Lung (tissue), 12 donors: Measurements from ENCODE around the gene SNRPB. TPM values are rescaled to one million over a fixed set of nuclear protein-coding genes. Genes with fewer than 3 reads are reported as not detected.

Experiments
- ATAC-seq: fragments of 200-7000 bp; cut with Tn5 transposase; one replicate; pipeline ENCODE4 v1.9.1; 2020; ENCODE audit warnings: moderate number of reproducible peaks; ENCODE audit not compliant: insufficient read depth, low FRiP score
- DNase-seq, 3 donors: peaks; one replicate each; pipeline ENCODE4 v3.0.0-alpha.2; 2013 to 2017
- H3K27ac ChIP-seq, 2 donors: one replicate each; pipeline ENCODE4 v1.5.1; 2013; ENCODE audit warnings: mild to moderate bottlenecking in 2 of 2, moderate library complexity in 2 of 2, control low read depth in 1 of 2, inconsistent platforms in 1 of 2, low read depth in 1 of 2, low read length in 1 of 2
- H3K27me3 ChIP-seq, 3 donors: one replicate each; pipeline ENCODE4 v1.5.1; 2013; ENCODE audit warnings: low read length in 2 of 3; ENCODE audit not compliant: control insufficient read depth in 3 of 3, insufficient read depth in 3 of 3
- H3K36me3 ChIP-seq, 4 donors: one replicate each; pipeline ENCODE4 v1.5.1; 2013; ENCODE audit warnings: low read length in 4 of 4, mild to moderate bottlenecking in 1 of 4, moderate library complexity in 1 of 4; ENCODE audit not compliant: control insufficient read depth in 4 of 4, insufficient read depth in 4 of 4
- H3K4me1 ChIP-seq, 5 donors: one replicate each; pipeline ENCODE4 v1.5.1; 2013; ENCODE audit warnings: low read length in 5 of 5, mild to moderate bottlenecking in 2 of 5, moderate library complexity in 1 of 5; ENCODE audit not compliant: control insufficient read depth in 5 of 5, insufficient read depth in 5 of 5
- H3K4me3 ChIP-seq: one replicate; pipeline ENCODE4 v1.5.1; 2013; ENCODE audit warnings: mild to moderate bottlenecking, control low read depth, moderate library complexity
- H3K9ac ChIP-seq, 2 donors: one replicate each; pipeline ENCODE4 v1.5.1; 2013; ENCODE audit warnings: low read length in 2 of 2, control low read depth in 1 of 2; ENCODE audit not compliant: insufficient read depth in 1 of 2
- H3K9me3 ChIP-seq, 4 donors: one replicate each; pipeline ENCODE4 v1.5.1; 2013; ENCODE audit warnings: low read length in 3 of 4, mild to moderate bottlenecking in 1 of 4, moderate library complexity in 1 of 4; ENCODE audit not compliant: control insufficient read depth in 4 of 4, insufficient read depth in 3 of 4
- CTCF ChIP-seq: IDR thresholded peaks from 2 replicates; pipeline ENCODE4 v1.5.1; 2012; ENCODE audit warnings: mild to moderate bottlenecking; ENCODE audit errors: control extremely low read depth, extremely low read depth
- WGBS, 2 donors: extraction: QIAGEN DNeasy Blood & Tissue Kit; methylation state at CpG; one replicate each; pipeline ENCODE4 v1.1.7; 2013; 5-methylcytosine and 5-hydroxymethylcytosine counted together
- polyA plus RNA-seq, 2 donors: library from polyadenylated mRNA; stranded (reverse); fragments of 200-250 nt; gene quantifications; one replicate each; pipeline ENCODE4 v1.2.1, GENCODE V29; 2013
- total RNA-seq, 2 donors: library from RNA; depleted of rRNA in 1 of 2; stranded (reverse); fragments of >200 nt in 1 of 2; gene quantifications; one replicate each; pipeline ENCODE4 v1.2.1, GENCODE V29; 2014 to 2021
- donor health status: control.
- donor health status: control.
- donor health status: Bipolar disorder and iron deficiency.
- donor health status: healthy.
- donor health status: DM: yes; HTN: yes; CAD: no.

SNRPB gene
- total and polyA plus RNA-seq, 4 donors, result 71.4 to 291 (median 178) TPM

GRCh38 chr20:2518096-2518495, 47.5 kb upstream of the SNRPB start:
- ATAC-seq (no peak), DNase-seq (no peak)
- H3K36me3 ChIP-seq, result no peaks in the 10 kb centered on the region
- 83 to 88% methylated on average over 10 of the region's 10 CpGs for WGBS, 2 donors
- no peak overlapping the region for H3K27ac ChIP-seq
- no peak overlapping the region for H3K9ac ChIP-seq
- H3K9me3 ChIP-seq, result no peaks in the 10 kb centered on the region
- no peaks in the 10 kb centered on the region for H3K27me3 ChIP-seq
- H3K4me3 ChIP-seq, result no peak overlapping the region
- H3K4me1 ChIP-seq, result no peaks in the 10 kb centered on the region
- no peak for TF ChIP-seq CTCF

GRCh38 chr20:2516399-2516798, 45.8 kb upstream of the SNRPB start:
- no peak for DNase-seq
- 80 to 85% methylated on average over 2 of the region's 2 CpGs for WGBS, 2 donors
- no peaks in the 10 kb centered on the region for H3K4me1 ChIP-seq

GRCh38 chr20:2515203-2515602, 44.6 kb upstream of the SNRPB start:
- Histone ChIP-seq H3K9ac (no peak overlapping the region), H3K27me3 (no peaks in the 10 kb centered on the region), H3K9me3 (no peaks in the 10 kb centered on the region), H3K36me3 (no peaks in the 10 kb centered on the region), H3K4me1 (no peaks in the 10 kb centered on the region), H3K27ac (no peak overlapping the region), H3K4me3 (no peak overlapping the region)
- WGBS, 2 donors, result 76 to 82% methylated on average over 1 of the region's 1 CpG
- ATAC-seq, result no peak
- no peak for TF ChIP-seq CTCF
- DNase-seq, result no peak

More at GRCh38 chr20:2516399-2516798, 45.8 kb upstream of the SNRPB start:
- H3K27ac ChIP-seq, result no peak overlapping the region
- no peaks in the 10 kb centered on the region for H3K9me3 ChIP-seq
- H3K36me3 ChIP-seq, result no peaks in the 10 kb centered on the region
- no peak overlapping the region for H3K4me3 ChIP-seq
- no peak for ATAC-seq
- no peaks in the 10 kb centered on the region for H3K27me3 ChIP-seq
- H3K9ac ChIP-seq, result no peak overlapping the region
- TF ChIP-seq CTCF, result no peak

GRCh38 chr20:2509794-2510193, 39.2 kb upstream of the SNRPB start:
- no peak overlapping the region for H3K9ac ChIP-seq
- TF ChIP-seq CTCF, result no peak
- ATAC-seq (no peak), DNase-seq (no peak)
- no peaks in the 10 kb centered on the region for H3K9me3 ChIP-seq
- 84 to 90% methylated on average over 3 of the region's 3 CpGs for WGBS, 2 donors
- H3K4me1 ChIP-seq, result peaks cover 0 to 14% (median 5%) of the 10 kb centered on the region in 5 donors
- no peak overlapping the region for H3K4me3 ChIP-seq
- H3K27me3 ChIP-seq, result no peaks in the 10 kb centered on the region
- no peak overlapping the region for H3K27ac ChIP-seq
- peaks cover 0 to 1% (median 0%) of the 10 kb centered on the region in 4 donors for H3K36me3 ChIP-seq
